WTC11 (cell line): ENCODE measurements around the gene GAS6. TPM values are rescaled to one million over a fixed set of nuclear protein-coding genes. Genes with fewer than 3 reads are reported as not detected.

ENCODE experiments used
- ATAC-seq: fragments of 200-7000 bp; cut with Tn5 transposase; 2 replicates; pipeline ENCODE4 v1.10.0; 2021; ENCODE audit warnings: mild to moderate bottlenecking, moderate library complexity
- CTCF ChIA-PET: fragments of 300-600 bp; sonication (Branson Sonifier 250); formaldehyde crosslinking; loops from one replicate; lab custom pipeline; 2021; ENCODE audit warnings: antibody characterized with exemption; lab: Charles Lee
- POLR2A ChIA-PET: fragments of 350-600 bp; sonication (Branson Sonifier 250); formaldehyde crosslinking; loops from one replicate; lab custom pipeline; 2021; ENCODE audit warnings: antibody characterized with exemption; lab: Charles Lee
- DNase-seq: peaks from one replicate; pipeline ENCODE4 v3.0.0; 2021; ENCODE audit warnings: low spot score
- H3K27ac Mint-ChIP-seq: 2 replicates; pipeline ENCODE4 v1.8.0; 2021; ENCODE audit warnings: mixed read lengths
- H3K27me3 Mint-ChIP-seq: 2 replicates; pipeline ENCODE4 v1.8.0; 2021; ENCODE audit warnings: low read depth, mild to moderate bottlenecking, moderate library complexity, mixed read lengths
- H3K36me3 Mint-ChIP-seq: 2 replicates; pipeline ENCODE4 v1.8.0; 2021; ENCODE audit warnings: mixed read lengths
- H3K4me1 Mint-ChIP-seq: 2 replicates; pipeline ENCODE4 v1.8.0; 2022; ENCODE audit warnings: mixed read lengths
- H3K4me3 Mint-ChIP-seq: 2 replicates; pipeline ENCODE4 v1.8.0; 2021; ENCODE audit warnings: mild to moderate bottlenecking, moderate library complexity, mixed read lengths
- H3K9me3 Mint-ChIP-seq: 2 replicates; pipeline ENCODE4 v1.8.0; 2021; ENCODE audit warnings: mixed read lengths
- CREB1 ChIP-seq: sonication (generic); formaldehyde crosslinking; IDR thresholded peaks from 2 replicates; pipeline ENCODE4 v1.8.0; 2023; ENCODE audit warnings: mild to moderate bottlenecking, missing genetic modification reagents
- GRHL2 ChIP-seq: fragments of 250-450 bp; sonication (Bioruptor Pico); IDR thresholded peaks from 2 replicates; pipeline ENCODE4 v1.8.0; 2022; ENCODE audit warnings: mild to moderate bottlenecking, moderate library complexity; ENCODE audit not compliant: insufficient replicate concordance, severe bottlenecking
- HMGA2 ChIP-seq: fragments of 250-450 bp; sonication (Bioruptor Pico); IDR thresholded peaks from 2 replicates; pipeline ENCODE4 v1.4.0; 2021; ENCODE audit warnings: mild to moderate bottlenecking, moderate library complexity
- JAZF1 ChIP-seq: fragments of 250-450 bp; sonication (Bioruptor Pico); IDR thresholded peaks from 2 replicates; pipeline ENCODE4 v1.9.0; 2021; ENCODE audit warnings: moderate library complexity, mild to moderate bottlenecking, inconsistent platforms
- NFATC4 ChIP-seq: fragments of 250-450 bp; sonication (Bioruptor Pico); IDR thresholded peaks from 2 replicates; pipeline ENCODE4 v1.9.0; 2021; ENCODE audit warnings: mild to moderate bottlenecking
- NR2C2 ChIP-seq: sonication (generic); formaldehyde crosslinking; IDR thresholded peaks from 2 replicates; pipeline ENCODE4 v1.8.0; 2022; ENCODE audit warnings: mild to moderate bottlenecking, missing genetic modification reagents
- RORB ChIP-seq: fragments of 250-450 bp; sonication (Bioruptor Pico); IDR thresholded peaks from 2 replicates; pipeline ENCODE4 v1.9.0; 2021; ENCODE audit warnings: mild to moderate bottlenecking
- SOX15 ChIP-seq: fragments of 250-450 bp; sonication (Bioruptor Pico); IDR thresholded peaks from 2 replicates; pipeline ENCODE4 v1.9.0; 2021; ENCODE audit warnings: mild to moderate bottlenecking
- TCF7 ChIP-seq: sonication (generic); formaldehyde crosslinking; IDR thresholded peaks from 2 replicates; pipeline ENCODE4 v1.8.0; 2022; ENCODE audit warnings: mild to moderate bottlenecking, low read depth, missing genetic modification reagents, moderate library complexity
- ZNF423 ChIP-seq: fragments of 250-450 bp; sonication (Bioruptor Pico); IDR thresholded peaks from 2 replicates; pipeline ENCODE4 v2.1.2; 2022; ENCODE audit warnings: mild to moderate bottlenecking, moderate library complexity
- total RNA-seq: library from RNA; stranded (reverse); gene quantifications from 3 replicates; pipeline ENCODE4 v1.2.3, GENCODE V29; 2021
- TF ChIP-seq, protein P1 (sequence below): sonication (generic); formaldehyde crosslinking; IDR thresholded peaks from 2 replicates; pipeline ENCODE4 v1.8.1; 2023; ENCODE audit warnings: mild to moderate bottlenecking, missing genetic modification reagents, moderate library complexity
- TF ChIP-seq, protein P2 (sequence below): sonication (generic); formaldehyde crosslinking; IDR thresholded peaks from 2 replicates; pipeline ENCODE4 v1.8.1; 2023; ENCODE audit warnings: mild to moderate bottlenecking, missing genetic modification reagents, borderline replicate concordance
- TF ChIP-seq, protein P3 (sequence below): sonication (generic); formaldehyde crosslinking; IDR thresholded peaks from 2 replicates; pipeline ENCODE4 v1.8.1; 2022; ENCODE audit warnings: missing genetic modification reagents, borderline replicate concordance
- TF ChIP-seq, protein P4 (sequence below): sonication (generic); formaldehyde crosslinking; IDR thresholded peaks from 2 replicates; pipeline ENCODE4 v1.8.1; 2023; ENCODE audit warnings: mild to moderate bottlenecking, moderate library complexity, missing genetic modification reagents
- TF ChIP-seq, protein P5 (sequence below): sonication (generic); formaldehyde crosslinking; IDR thresholded peaks from 2 replicates; pipeline ENCODE4 v1.8.1; 2022; ENCODE audit warnings: low read depth, missing genetic modification reagents, borderline replicate concordance
- TF ChIP-seq, protein P6 (sequence below): sonication (generic); formaldehyde crosslinking; IDR thresholded peaks from 2 replicates; pipeline ENCODE4 v1.8.0; 2023; ENCODE audit warnings: missing genetic modification reagents, mild to moderate bottlenecking, borderline replicate concordance
- TF ChIP-seq, protein P7 (sequence below): fragments of 250-450 bp; sonication (Bioruptor Pico); IDR thresholded peaks from 2 replicates; pipeline ENCODE4 v1.8.0; 2021; ENCODE audit warnings: mild to moderate bottlenecking

Gene GAS6
- total RNA-seq, 1 experiment from 2014 or later, result 29.4 TPM

DNA sequence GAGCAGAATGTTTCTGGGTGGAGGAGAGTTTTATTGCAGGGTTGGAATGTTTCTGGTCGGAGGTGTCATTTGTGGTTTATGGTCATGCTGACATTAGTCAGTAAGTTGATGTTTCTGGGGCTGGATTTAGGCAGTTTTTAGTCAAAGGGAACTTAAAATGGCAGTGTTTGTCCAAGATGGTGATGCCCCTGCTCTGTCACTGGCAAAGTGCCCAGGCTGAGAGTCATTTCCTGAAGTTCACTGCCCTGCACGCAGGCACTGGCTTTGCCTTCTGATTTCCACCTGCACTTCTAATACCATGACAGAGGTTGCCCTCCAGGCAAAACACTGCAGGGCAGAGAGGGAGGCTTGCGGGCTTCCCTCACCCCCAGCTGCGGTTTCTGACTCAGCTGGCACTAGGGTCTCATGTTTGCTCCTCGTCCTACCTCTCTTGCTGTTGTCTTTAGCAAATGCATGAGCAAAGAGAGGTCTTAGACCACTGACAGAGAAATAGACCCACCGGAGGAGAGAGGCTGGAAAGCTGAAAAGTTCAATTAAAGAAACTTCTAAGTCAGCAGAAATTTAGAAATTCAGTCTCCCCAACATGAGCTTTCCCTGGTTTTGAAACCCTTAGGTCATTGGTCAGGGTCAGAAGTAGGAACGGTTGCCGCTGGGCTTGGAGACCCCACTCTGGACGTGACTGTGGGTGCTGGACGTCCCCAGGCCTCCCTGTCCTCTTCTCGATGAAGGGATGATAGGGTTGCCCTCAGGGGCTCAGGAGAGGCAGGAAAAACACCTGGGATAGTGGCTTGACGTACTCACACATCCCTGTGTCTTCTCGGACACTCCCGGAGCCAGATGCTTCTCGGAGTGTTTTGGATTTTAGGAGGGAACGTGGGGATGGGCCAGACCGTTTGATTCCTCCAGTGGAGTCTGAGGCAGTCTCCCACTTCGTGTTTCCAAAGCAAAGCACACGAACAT is 78.5 kb downstream of the GAS6 start:
- CTCF ChIA-PET, result no interaction called here

DNA sequence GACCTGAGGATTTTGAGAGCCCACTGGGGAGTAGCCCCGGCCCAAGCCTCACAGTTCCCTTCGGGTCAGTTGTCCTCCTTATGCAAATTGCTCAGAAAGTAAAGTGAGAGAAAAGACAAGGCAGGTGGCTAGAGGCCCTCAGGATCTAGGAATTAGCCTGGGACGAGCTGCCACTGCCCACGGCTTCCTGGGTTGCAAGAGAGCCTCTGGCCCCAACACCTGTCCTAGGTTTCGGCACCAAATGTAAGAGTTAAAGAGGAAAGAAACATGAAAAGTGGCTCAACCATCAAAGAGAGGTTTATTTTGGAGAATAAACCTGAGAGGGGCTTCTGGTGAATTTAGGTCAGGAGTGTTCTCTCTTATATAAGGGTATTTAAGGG is 79.2 kb downstream of the GAS6 start:
- Mint-ChIP-seq H3K27ac (no peak overlapping the region), H3K4me1 (peaks cover 13% of the 10 kb centered on the region), H3K36me3 (peaks cover 20% of the 10 kb centered on the region), H3K27me3 (peaks cover 5% of the 10 kb centered on the region), H3K4me3 (no peak overlapping the region), H3K9me3 (no peaks in the 10 kb centered on the region; the same call in none of the 2 replicates)
- DNase-seq (no peak), ATAC-seq (no peak)
- POLR2A ChIA-PET, result no interaction called here
- CTCF ChIA-PET, result no interaction called here
- TF ChIP-seq JAZF1 (CRISPR knock-in tag), result no peak
- TF ChIP-seq, protein P1, sequence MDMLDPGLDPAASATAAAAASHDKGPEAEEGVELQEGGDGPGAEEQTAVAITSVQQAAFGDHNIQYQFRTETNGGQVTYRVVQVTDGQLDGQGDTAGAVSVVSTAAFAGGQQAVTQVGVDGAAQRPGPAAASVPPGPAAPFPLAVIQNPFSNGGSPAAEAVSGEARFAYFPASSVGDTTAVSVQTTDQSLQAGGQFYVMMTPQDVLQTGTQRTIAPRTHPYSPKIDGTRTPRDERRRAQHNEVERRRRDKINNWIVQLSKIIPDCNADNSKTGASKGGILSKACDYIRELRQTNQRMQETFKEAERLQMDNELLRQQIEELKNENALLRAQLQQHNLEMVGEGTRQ (CRISPR knock-in tag), result no peak
- TF ChIP-seq NR2C2 (CRISPR knock-in tag), result no peak
- TF ChIP-seq, protein P2, sequence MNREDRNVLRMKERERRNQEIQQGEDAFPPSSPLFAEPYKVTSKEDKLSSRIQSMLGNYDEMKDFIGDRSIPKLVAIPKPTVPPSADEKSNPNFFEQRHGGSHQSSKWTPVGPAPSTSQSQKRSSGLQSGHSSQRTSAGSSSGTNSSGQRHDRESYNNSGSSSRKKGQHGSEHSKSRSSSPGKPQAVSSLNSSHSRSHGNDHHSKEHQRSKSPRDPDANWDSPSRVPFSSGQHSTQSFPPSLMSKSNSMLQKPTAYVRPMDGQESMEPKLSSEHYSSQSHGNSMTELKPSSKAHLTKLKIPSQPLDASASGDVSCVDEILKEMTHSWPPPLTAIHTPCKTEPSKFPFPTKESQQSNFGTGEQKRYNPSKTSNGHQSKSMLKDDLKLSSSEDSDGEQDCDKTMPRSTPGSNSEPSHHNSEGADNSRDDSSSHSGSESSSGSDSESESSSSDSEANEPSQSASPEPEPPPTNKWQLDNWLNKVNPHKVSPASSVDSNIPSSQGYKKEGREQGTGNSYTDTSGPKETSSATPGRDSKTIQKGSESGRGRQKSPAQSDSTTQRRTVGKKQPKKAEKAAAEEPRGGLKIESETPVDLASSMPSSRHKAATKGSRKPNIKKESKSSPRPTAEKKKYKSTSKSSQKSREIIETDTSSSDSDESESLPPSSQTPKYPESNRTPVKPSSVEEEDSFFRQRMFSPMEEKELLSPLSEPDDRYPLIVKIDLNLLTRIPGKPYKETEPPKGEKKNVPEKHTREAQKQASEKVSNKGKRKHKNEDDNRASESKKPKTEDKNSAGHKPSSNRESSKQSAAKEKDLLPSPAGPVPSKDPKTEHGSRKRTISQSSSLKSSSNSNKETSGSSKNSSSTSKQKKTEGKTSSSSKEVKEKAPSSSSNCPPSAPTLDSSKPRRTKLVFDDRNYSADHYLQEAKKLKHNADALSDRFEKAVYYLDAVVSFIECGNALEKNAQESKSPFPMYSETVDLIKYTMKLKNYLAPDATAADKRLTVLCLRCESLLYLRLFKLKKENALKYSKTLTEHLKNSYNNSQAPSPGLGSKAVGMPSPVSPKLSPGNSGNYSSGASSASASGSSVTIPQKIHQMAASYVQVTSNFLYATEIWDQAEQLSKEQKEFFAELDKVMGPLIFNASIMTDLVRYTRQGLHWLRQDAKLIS (CRISPR knock-in tag), result no peak
- TF ChIP-seq, protein P3, sequence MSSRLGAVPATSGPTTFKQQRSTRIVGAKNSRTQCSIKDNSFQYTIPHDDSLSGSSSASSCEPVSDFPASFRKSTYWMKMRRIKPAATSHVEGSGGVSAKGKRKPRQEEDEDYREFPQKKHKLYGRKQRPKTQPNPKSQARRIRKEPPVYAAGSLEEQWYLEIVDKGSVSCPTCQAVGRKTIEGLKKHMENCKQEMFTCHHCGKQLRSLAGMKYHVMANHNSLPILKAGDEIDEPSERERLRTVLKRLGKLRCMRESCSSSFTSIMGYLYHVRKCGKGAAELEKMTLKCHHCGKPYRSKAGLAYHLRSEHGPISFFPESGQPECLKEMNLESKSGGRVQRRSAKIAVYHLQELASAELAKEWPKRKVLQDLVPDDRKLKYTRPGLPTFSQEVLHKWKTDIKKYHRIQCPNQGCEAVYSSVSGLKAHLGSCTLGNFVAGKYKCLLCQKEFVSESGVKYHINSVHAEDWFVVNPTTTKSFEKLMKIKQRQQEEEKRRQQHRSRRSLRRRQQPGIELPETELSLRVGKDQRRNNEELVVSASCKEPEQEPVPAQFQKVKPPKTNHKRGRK (CRISPR knock-in tag), result no peak
- TF ChIP-seq, protein P4, sequence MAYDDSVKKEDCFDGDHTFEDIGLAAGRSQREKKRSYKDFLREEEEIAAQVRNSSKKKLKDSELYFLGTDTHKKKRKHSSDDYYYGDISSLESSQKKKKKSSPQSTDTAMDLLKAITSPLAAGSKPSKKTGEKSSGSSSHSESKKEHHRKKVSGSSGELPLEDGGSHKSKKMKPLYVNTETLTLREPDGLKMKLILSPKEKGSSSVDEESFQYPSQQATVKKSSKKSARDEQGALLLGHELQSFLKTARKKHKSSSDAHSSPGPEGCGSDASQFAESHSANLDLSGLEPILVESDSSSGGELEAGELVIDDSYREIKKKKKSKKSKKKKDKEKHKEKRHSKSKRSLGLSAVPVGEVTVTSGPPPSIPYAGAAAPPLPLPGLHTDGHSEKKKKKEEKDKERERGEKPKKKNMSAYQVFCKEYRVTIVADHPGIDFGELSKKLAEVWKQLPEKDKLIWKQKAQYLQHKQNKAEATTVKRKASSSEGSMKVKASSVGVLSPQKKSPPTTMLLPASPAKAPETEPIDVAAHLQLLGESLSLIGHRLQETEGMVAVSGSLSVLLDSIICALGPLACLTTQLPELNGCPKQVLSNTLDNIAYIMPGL (CRISPR knock-in tag), result no peak
- no peak for TF ChIP-seq RORB
- no peak for TF ChIP-seq GRHL2 (CRISPR knock-in tag)
- no peak for TF ChIP-seq TCF7 (CRISPR knock-in tag)

More for the DNA sequence above, 78.5 kb downstream of the GAS6 start:
- peaks cover 5% of the 10 kb centered on the region for H3K27me3 Mint-ChIP-seq
- H3K4me1 Mint-ChIP-seq, result peaks cover 13% of the 10 kb centered on the region
- POLR2A ChIA-PET, result no interaction called here
- ATAC-seq (no peak), DNase-seq (no peak)
- TF ChIP-seq, protein P5, sequence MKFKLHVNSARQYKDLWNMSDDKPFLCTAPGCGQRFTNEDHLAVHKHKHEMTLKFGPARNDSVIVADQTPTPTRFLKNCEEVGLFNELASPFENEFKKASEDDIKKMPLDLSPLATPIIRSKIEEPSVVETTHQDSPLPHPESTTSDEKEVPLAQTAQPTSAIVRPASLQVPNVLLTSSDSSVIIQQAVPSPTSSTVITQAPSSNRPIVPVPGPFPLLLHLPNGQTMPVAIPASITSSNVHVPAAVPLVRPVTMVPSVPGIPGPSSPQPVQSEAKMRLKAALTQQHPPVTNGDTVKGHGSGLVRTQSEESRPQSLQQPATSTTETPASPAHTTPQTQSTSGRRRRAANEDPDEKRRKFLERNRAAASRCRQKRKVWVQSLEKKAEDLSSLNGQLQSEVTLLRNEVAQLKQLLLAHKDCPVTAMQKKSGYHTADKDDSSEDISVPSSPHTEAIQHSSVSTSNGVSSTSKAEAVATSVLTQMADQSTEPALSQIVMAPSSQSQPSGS (CRISPR knock-in tag), result no peak
- TF ChIP-seq, protein P6, sequence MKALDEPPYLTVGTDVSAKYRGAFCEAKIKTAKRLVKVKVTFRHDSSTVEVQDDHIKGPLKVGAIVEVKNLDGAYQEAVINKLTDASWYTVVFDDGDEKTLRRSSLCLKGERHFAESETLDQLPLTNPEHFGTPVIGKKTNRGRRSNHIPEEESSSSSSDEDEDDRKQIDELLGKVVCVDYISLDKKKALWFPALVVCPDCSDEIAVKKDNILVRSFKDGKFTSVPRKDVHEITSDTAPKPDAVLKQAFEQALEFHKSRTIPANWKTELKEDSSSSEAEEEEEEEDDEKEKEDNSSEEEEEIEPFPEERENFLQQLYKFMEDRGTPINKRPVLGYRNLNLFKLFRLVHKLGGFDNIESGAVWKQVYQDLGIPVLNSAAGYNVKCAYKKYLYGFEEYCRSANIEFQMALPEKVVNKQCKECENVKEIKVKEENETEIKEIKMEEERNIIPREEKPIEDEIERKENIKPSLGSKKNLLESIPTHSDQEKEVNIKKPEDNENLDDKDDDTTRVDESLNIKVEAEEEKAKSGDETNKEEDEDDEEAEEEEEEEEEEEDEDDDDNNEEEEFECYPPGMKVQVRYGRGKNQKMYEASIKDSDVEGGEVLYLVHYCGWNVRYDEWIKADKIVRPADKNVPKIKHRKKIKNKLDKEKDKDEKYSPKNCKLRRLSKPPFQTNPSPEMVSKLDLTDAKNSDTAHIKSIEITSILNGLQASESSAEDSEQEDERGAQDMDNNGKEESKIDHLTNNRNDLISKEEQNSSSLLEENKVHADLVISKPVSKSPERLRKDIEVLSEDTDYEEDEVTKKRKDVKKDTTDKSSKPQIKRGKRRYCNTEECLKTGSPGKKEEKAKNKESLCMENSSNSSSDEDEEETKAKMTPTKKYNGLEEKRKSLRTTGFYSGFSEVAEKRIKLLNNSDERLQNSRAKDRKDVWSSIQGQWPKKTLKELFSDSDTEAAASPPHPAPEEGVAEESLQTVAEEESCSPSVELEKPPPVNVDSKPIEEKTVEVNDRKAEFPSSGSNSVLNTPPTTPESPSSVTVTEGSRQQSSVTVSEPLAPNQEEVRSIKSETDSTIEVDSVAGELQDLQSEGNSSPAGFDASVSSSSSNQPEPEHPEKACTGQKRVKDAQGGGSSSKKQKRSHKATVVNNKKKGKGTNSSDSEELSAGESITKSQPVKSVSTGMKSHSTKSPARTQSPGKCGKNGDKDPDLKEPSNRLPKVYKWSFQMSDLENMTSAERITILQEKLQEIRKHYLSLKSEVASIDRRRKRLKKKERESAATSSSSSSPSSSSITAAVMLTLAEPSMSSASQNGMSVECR (CRISPR knock-in tag), result no peak
- TF ChIP-seq, protein P7, sequence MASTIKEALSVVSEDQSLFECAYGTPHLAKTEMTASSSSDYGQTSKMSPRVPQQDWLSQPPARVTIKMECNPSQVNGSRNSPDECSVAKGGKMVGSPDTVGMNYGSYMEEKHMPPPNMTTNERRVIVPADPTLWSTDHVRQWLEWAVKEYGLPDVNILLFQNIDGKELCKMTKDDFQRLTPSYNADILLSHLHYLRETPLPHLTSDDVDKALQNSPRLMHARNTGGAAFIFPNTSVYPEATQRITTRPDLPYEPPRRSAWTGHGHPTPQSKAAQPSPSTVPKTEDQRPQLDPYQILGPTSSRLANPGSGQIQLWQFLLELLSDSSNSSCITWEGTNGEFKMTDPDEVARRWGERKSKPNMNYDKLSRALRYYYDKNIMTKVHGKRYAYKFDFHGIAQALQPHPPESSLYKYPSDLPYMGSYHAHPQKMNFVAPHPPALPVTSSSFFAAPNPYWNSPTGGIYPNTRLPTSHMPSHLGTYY (CRISPR knock-in tag), result no peak
- no peak for TF ChIP-seq NFATC4 (CRISPR knock-in tag)
- TF ChIP-seq CREB1 (CRISPR knock-in tag), result no peak
- no peak for TF ChIP-seq HMGA2
- no peak for TF ChIP-seq ZNF423
- no peak for TF ChIP-seq SOX15 (CRISPR knock-in tag)
- H3K4me3 Mint-ChIP-seq, result no peak overlapping the region
- no peaks in the 10 kb centered on the region; the same call in none of the 2 replicates for H3K9me3 Mint-ChIP-seq
- no peak overlapping the region for H3K27ac Mint-ChIP-seq
- peaks cover 20% of the 10 kb centered on the region for H3K36me3 Mint-ChIP-seq
